Hematopoietic multipotent progenitor cell treated with erythropoietin and hydrocortisone succinate and interleukin-3 and kit ligand, for 8 days (in vitro differentiated cells): Measurements from ENCODE around the gene ACAP1.

ENCODE experiments used
- DNase-seq: peaks from one replicate; pipeline ENCODE4 v3.0.0-alpha.2; 2015

Gene ACAP1

GRCh38 chr17:7392696-7393612 lies 56.6 kb downstream of the ACAP1 start:
- DNase-seq: no peak

GRCh38 chr17:7393613-7394451 lies 57.5 kb downstream of the ACAP1 start:
- peak; percentile 9 for DNase-seq

GRCh38 chr17:7394452-7395191 lies 58.3 kb downstream of the ACAP1 start, which contains the start of gene PLSCR3:
Gene PLSCR3, minus strand, starts transcription at chr17:7394525. Its CDS starts 415 bp downstream, at chr17:7394110.
- DNase-seq: peak; percentile 81

- DNase-seq: peak; percentile 23
Measured at GRCh38 chr17:7396147-7396546, 59.8 kb downstream of the ACAP1 start.

GRCh38 chr17:7398612-7399011 lies 62.3 kb downstream of the ACAP1 start:
- DNase-seq: no peak
